GM18526 (cell line): ENCODE measurements around the gene QRICH1.

Source experiments
- POLR2A ChIP-seq: IDR thresholded peaks from 3 replicates; pipeline ENCODE4 v1.6.1; 2011; ENCODE audit not compliant: insufficient read length; ENCODE audit errors: extremely low read depth

QRICH1 gene, protein sequence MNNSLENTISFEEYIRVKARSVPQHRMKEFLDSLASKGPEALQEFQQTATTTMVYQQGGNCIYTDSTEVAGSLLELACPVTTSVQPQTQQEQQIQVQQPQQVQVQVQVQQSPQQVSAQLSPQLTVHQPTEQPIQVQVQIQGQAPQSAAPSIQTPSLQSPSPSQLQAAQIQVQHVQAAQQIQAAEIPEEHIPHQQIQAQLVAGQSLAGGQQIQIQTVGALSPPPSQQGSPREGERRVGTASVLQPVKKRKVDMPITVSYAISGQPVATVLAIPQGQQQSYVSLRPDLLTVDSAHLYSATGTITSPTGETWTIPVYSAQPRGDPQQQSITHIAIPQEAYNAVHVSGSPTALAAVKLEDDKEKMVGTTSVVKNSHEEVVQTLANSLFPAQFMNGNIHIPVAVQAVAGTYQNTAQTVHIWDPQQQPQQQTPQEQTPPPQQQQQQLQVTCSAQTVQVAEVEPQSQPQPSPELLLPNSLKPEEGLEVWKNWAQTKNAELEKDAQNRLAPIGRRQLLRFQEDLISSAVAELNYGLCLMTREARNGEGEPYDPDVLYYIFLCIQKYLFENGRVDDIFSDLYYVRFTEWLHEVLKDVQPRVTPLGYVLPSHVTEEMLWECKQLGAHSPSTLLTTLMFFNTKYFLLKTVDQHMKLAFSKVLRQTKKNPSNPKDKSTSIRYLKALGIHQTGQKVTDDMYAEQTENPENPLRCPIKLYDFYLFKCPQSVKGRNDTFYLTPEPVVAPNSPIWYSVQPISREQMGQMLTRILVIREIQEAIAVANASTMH

DNA sequence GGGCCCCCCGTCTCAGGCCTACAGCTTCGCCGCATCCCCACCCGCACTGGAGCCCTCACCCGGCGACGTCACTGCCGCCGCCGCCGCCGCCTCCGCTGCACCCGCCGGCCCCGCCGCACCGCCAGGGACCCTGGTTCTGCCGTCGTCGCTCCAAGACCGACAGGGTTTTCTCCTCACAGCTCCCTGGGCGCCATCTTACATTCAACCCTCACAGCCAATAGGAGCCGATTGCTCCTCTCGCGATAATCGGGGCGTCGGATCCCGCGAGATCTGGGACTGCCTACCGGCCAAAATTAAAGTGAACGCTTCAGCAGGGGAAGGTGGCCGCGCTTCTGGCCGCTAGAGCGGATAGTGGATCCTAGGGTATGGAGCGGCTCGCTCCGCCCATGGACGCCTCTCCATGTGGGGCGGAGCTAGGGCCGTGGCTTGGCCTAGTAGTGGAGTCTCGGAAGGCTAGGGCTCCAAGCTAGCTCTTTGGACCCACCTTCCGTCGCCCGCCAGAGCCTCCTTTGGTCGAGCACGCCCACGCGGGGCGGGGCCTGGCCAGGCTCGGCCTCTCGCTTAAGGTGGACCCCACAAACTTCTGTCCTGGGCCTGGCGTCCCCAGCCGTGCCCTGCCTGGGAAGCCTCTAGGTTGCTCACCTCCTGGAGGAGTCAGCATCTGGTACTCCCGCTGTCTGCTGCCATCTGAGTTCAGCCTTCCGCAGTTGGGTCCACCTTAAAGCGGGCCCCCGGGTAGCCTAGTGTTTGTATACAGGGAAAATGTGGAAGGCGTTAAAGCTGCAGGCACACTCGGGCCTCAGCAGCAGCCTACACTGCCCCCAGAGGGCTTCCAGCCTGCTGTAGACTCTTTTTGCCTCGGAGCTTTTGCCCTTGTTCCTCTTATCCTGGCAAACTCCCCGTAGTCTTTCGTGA, at the start of gene QRICH1:
Gene QRICH1, minus strand, starts transcription at position 219 of the 915 bp plus-strand sequence. CDS start 17,054 bp downstream, outside the sequence.
- TF ChIP-seq POLR2A = peak; percentile 78

DNA sequence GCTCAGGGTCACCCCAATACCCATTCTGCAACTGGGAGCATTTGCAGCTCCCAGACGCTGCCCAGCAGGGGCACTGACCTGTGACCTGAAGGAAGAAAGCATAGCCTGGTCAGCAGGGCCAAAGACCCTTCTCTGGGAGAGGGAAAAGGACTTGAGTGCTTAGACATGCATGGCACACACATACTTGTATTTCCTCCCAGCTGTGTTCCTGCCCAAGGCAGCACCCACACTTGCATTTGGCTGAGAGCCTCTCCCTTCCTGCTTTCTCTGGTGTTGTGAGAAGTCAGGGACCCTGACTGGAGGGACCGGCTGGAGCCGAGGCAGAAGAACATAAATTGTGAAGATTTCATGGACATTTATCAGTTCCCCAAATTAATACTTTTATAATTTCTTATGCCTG, 46.2 kb upstream of the QRICH1 start:
- TF ChIP-seq POLR2A = no peak

DNA sequence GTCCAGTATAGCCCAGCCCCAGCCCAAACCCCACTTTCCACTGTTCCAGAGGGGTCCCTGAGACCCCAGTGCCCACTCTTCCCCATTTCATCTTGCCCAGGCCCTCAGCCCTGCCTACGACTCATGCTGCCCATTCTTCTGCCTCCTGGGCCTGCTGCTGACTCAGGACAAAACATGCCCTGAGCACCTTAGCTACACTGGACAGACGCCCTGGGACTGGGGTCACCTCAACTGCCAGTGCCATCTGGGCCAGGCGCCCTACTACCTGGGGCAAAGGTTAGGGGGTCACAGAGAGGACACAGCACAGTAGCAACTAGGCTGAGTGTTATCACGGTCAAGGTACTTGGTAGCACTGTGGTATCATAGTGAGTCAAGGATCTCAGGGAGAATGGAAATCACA, 41.6 kb upstream of the QRICH1 start:
- TF ChIP-seq POLR2A = no peak

DNA sequence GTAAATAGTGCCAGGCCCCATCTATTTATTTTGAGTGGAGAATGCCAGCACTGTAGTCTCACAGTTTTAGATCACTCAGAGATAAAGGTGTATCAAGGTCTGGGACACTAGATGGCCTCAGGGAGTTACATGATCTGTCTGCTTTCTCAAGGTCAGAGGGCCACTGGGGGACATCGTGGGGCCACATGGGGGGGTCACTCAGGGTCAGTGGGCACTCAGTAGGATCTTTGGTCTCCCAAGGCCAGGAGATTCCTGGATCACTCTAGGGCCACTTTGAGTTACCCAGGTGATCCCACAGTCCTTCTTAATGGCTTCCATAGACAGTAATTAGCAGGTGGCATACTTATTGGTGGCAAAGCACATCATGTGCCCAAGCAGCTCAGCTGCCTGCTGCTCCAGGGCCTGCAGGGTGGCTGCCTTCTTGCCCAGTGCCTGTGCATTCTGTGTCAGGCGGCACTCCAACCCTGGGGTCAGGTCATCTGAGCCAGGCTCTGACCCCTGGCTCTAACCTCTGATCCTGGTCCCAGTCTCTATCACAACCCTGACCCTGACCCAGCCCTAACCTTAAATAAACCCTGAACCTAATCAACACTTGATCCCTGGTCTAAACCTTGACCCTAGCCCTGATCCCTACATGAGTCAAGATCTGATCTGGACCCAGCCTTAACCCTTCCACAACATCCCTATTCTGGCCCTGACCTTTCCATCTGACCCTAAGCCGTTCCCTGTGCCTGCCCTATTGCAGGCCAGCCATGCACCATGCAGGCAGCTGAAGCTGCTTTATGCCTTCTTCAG, 40.8 kb upstream of the QRICH1 start:
- TF ChIP-seq POLR2A = no peak

DNA sequence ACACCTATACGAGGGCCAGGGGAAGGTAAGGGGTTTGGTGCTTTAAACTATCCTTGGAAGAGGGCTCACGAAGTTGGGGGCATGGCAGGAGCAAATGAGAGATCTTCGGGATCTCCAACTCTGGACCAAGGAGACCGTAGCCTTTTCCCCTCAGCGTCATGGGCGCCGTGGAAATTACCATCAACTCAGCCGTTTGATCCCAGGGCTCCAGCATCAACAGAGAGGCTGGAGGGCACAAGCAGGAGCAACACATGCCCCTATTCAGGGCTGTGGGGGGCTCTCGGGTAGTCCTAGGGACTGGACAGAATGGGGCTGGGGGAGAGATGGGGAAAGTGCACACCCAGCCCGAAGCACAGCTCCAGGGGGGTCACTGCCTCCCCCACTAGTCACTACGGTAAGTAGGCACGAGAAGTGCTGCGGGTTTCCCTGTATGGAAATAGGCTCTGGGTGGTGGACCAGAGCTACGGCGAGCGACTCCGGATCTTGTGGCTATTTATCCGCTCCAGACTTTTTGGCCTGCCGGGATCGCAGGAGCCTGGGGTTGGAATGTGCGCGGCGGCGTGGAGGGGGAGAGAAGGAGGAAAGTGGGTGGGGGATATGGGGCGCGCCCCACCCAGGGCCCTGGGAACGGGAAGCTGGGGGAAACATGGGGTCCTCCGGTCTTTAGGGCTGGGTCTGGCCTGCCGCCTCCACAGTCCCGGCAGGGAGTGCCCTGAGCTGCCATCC, 39.5 kb upstream of the QRICH1 start:
- no peak for TF ChIP-seq POLR2A

DNA sequence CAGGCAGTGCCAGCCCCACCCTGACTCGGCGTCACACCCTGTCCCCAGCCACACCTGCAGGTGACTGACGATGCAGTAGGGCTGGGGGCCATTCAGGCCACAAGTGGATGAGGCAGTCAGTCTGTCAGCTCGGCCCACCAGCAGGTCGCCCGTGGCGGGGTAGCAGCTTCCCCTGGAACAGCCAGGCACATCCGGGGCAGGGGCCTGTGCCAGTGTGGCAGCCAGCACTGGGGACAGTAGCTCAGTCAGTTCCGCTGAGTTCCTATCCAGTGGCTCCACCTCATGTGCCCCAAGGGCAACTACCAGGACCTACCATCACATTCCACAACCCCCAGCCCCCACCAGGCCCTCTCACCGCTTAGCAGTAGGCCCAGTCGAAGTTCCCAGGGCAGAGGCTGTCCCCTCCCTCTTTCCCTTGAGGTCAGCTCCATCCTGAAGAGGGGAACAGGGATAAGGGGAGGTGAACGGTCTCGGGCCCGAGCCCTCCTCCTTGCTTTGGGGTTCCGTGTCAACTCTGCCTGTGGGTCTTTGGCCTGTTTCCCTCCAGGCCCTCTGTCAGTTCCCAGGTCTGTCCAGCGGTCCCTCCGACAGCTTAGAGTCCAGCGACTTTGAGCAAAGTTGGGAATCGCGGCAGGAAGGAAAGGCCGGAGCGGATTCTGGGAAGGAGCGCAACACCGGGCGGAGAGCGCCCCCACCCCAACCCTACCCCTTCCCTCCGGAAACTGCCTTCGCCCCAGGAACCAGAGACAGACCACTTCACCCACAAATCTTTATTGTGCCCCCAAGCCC, 38.8 kb upstream of the QRICH1 start, which contains the start of gene LAMB2:
Gene LAMB2, minus strand, starts transcription at position 614 of the 789 bp plus-strand sequence. Its CDS starts 183 bp downstream, at position 431.
- TF ChIP-seq POLR2A = no peak

DNA sequence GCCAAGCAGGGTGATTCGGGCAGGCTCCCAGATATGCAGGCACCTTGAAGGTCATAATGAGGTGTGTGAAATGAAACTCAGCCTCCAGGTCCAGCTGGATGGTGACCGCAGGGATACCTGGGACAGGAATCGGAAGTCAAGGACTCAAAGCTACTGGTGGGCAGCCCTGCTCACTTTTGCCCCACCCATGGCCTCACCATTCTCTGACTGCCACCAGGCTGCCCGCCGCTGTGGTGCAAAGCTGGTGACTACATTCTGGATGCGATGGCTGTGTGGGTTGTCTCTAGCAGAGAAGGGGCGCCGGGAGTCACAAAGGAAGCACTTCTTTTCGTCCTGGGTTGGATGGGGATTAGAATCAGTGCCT, 38.2 kb upstream of the QRICH1 start:
- TF ChIP-seq POLR2A = no peak

DNA sequence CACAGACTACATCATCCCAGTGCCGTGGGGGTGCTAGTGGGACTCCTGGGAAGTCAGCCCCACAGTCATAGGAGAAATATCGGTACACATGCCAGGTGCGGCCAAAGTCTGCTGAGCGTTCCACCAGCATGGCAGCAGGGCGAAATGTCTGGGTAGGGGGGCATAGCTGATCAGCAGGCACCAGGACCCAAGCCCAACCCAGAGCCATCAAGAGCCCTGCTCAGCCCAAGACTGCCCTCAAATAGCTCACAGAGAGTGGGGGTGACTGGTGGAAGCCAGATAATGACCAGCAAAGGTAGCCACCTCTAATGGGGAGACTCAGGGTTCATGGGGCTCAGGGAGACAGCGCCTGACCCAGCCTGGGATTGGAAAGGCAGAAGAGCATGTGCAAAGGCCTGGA, 37.7 kb upstream of the QRICH1 start:
- no peak for TF ChIP-seq POLR2A

DNA sequence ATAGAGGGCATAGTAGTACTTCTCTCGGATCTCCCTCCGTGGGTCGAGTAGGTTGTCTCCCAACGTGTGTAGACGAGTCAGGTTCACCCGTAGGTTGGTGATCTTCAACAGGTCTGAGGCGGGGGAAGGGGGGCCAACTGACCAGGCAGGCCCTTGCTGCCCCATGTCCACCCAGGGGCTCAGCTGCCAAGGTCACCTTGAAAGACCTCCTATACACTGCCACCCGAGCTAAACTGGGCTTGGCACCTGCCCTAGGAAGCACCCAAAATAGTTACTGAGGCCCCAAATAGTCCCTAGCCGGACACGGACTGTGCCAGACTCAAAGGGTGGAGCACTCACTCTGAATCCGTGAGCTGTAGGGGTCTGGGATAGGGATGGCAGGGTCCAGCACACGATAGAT, 37.2 kb upstream of the QRICH1 start:
- no peak for TF ChIP-seq POLR2A

DNA sequence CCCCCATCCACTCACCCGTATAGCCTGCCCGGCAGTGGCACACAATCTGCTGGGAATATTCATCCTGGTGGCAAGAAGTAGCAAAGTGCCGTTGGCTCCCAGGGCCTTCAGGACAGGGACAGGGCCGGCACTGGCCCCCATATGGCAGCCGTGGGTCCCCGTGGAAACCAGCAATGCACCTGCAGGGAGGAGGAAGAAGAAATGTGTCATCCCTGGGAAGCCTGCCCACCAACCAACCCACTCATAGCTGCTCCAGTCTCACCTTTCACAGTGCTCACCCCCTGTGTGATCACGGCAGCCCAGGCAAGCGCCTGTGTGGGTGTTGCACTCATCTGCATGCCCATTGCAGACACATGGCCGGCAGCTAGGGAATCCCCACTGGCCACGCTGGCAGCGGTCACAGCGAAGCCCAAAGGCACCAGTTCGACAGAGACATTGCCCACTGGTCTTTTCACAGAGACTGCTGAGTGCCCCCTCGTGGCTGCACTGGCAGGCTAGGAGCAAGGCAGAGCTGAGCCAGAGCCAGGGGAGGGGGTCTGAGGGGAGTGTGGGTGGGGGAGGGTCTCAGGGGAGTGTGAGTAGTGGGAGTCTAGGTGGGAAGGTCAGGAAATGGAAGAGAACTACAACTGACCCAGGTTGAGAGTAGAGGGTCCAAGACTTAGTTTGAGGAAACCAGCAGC, 31.3 kb upstream of the QRICH1 start:
- TF ChIP-seq POLR2A = no peak

DNA sequence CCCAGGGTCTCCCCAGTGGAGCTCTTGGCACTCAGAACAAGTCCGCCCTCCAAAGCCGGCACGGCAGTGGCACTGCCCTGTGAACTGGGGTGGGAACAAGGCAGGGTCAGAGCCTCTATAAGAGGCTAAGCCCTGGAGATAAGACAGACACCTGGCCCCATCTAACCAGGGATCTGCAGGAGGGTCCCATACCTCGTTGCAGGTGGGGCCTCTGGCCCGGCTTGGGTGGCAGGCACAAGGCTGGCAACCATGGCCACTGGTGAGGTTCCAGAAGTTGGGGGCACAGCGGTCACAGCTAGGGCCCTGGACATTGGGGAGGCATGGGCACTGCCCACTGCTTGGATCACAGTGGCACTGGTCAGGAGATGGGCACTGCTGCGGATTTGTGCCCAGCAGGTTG, 30.3 kb upstream of the QRICH1 start:
- no peak for TF ChIP-seq POLR2A

DNA sequence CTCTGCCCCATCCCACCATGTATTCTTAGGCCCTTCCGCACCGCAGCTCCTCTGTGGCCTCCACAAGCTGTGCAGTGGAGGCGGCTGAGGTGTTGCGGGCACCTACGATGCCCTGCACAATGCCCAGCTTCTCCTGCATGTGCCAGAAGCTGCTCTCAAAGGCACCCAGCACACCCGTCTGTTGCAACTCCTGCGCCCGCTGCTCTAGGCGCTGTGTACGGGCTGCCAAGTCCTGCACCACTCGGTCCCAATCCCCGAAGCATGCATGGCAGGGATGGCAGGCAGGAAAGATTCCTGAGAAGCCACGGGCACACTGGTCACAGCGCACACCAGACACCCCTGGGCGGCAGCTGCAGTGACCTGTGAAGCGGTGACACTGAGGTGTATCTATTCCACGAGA, 29.8 kb upstream of the QRICH1 start:
- TF ChIP-seq POLR2A = no peak

DNA sequence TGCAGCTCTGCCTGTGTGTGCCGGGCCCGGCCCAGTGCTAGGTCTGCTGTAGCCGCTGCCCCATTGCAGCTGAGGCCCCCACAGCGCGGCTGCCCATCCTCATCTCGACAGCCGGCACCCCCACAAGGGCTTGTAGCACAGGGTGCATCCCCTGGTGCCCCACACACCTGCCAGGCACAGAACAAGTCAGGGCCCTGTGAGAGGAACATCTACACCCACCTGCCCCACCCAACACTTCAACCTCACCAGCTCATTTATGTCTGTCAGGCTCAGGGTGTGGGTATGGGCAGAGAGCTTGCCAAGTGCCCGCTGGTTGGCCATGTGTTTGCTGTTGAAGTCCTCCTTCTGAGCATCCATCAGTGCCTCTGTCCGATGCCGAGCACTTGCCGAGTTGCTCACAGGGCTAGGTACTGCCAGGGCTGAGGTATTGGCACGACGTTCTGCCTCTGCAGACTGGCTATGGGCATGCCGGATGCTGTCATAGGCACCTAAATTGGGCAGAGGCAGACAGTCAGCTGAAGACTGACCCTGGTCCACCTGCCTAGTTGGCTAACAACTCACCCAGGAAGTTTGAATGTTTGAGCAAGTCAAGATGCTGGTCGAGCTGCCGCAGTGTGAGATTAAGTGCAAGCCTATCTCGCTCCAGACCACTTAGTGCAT, 29.1 kb upstream of the QRICH1 start:
- no peak for TF ChIP-seq POLR2A
